Natural killer cell (primary cell): ENCODE data around the gene EHD4. TPM values are rescaled to one million over a fixed set of nuclear protein-coding genes. Genes with fewer than 3 reads are reported as not detected.

ENCODE experiments used
- ATAC-seq, 3 donors: fragments of 150-1000 bp in 2 of 3; fragments of 200-7000 bp in 1 of 3; cut with Tn5 transposase; 1 replicate in 1 of 3; 2 replicates in 2 of 3; pipeline ENCODE4 v1.10.0; 2021; ENCODE audit warnings: mild to moderate bottlenecking in 2 of 3, moderate library complexity in 2 of 3
- DNase-seq, 2 donors: peaks; one replicate each; pipeline versions ENCODE4 v3.0.0 to v3.0.0-alpha.2; 2013 to 2021; ENCODE audit warnings: mixed read lengths in 1 of 2
- H3K27ac ChIP-seq: one replicate; pipeline ENCODE4 v1.5.1; 2013; ENCODE audit warnings: mild to moderate bottlenecking, low read length
- H3K27me3 ChIP-seq: one replicate; pipeline ENCODE4 v1.6.1; 2013; ENCODE audit warnings: low read length; ENCODE audit not compliant: control insufficient read depth, insufficient read depth
- H3K36me3 ChIP-seq: one replicate; pipeline ENCODE4 v1.6.1; 2013; ENCODE audit warnings: low read length; ENCODE audit not compliant: control insufficient read depth, insufficient read depth
- H3K4me1 ChIP-seq: one replicate; pipeline ENCODE4 v1.6.1; 2013; ENCODE audit warnings: low read length; ENCODE audit not compliant: control insufficient read depth, insufficient read depth
- H3K4me3 ChIP-seq: one replicate; pipeline ENCODE4 v1.5.1; 2013; ENCODE audit warnings: low read length
- H3K9me3 ChIP-seq: one replicate; pipeline ENCODE4 v1.6.1; 2013; ENCODE audit warnings: low read length; ENCODE audit not compliant: control insufficient read depth, insufficient read depth
- H3K27ac Mint-ChIP-seq, 2 donors: one replicate each; pipeline ENCODE4 v1.8.0; 2022; ENCODE audit warnings: mild to moderate bottlenecking in 2 of 2, mixed read lengths in 2 of 2, moderate library complexity in 1 of 2
- H3K27me3 Mint-ChIP-seq, 2 donors: one replicate each; pipeline ENCODE4 v1.8.0; 2022; ENCODE audit warnings: low read depth in 2 of 2, mixed read lengths in 2 of 2
- H3K36me3 Mint-ChIP-seq: one replicate; pipeline ENCODE4 v1.8.0; 2022; ENCODE audit warnings: mixed read lengths
- H3K4me1 Mint-ChIP-seq, 2 donors: one replicate each; pipeline ENCODE4 v1.8.0; 2022; ENCODE audit warnings: mixed read lengths in 2 of 2
- H3K4me3 Mint-ChIP-seq: one replicate; pipeline ENCODE4 v1.8.0; 2022; ENCODE audit warnings: mild to moderate bottlenecking, moderate library complexity, mixed read lengths
- H3K9me3 Mint-ChIP-seq, 2 donors: one replicate each; pipeline ENCODE4 v1.8.0; 2022; ENCODE audit warnings: mixed read lengths in 2 of 2
- CTCF ChIP-seq: fragments of 200-600 bp; IDR thresholded peaks from one replicate; pipeline ENCODE4 v1.8.0; 2022; ENCODE audit warnings: antibody characterized with exemption
- WGBS: methylation state at CpG from one replicate; pipeline ENCODE4 v1.1.7; 2013; ENCODE audit warnings: missing lambda C conversion rate; ENCODE audit not compliant: insufficient coverage; 5-methylcytosine and 5-hydroxymethylcytosine counted together
- intact Hi-C: fragments of 100-400 bp; cut with micrococcal nuclease; formaldehyde crosslinking; loops from one replicate; pipeline ENCODE4 v1.14.2; 2022
- total RNA-seq, 4 donors: library from RNA; stranded (reverse); fragments of 120-200 nt in 1 of 4; gene quantifications; one replicate each; pipeline versions ENCODE4 v1.2.3 to v1.2.4, GENCODE V29; 2013 to 2022

The EHD4 gene
- total RNA-seq, 3 donors from 2014 or later (not counting 1 experiment from before 2014, with no cell fraction given): 28.4 to 34.6 (median 31.7) TPM

DNA sequence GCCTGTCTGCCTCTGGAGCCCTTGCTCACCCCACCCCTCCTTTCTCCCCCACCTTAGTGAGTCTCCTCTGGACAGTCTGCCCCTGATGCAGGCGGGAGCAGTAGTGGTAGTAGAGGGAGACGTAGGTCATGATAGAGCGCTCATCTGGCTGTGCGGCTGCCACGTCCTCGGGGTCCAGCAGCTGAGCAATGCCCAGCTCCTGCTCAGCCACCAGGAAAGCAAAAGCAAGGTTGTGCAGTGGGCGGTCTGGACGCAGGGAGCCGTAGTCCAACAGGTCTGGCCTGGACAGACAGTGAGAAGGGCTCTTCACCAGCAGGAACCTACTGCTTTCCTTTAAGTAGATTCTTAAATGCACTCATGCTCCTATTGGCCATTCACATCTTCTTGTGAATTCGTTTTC lies 85.2 kb downstream of the EHD4 start:
- Histone ChIP-seq H3K27me3 (no peaks in the 10 kb centered on the region), H3K4me1 (peaks cover 28% of the 10 kb centered on the region), H3K4me3 (no peak overlapping the region), H3K27ac (no peak overlapping the region), H3K36me3 (no peaks in the 10 kb centered on the region), H3K9me3 (no peaks in the 10 kb centered on the region)
- H3K4me3 Mint-ChIP-seq: peak overlapping the region; percentile 2
- DNase-seq (no peak), ATAC-seq (no peak)
- H3K27ac Mint-ChIP-seq: no peak overlapping the region
- H3K27me3 Mint-ChIP-seq: no peaks in the 10 kb centered on the region
- no peaks in the 10 kb centered on the region for H3K36me3 Mint-ChIP-seq
- H3K4me1 Mint-ChIP-seq: peaks cover 10 to 32% of the 10 kb centered on the region in 2 donors
- intact Hi-C loops: no loop called here
- H3K9me3 Mint-ChIP-seq: no peaks in the 10 kb centered on the region
- no peak for TF ChIP-seq CTCF
- WGBS: 93% methylated on average over 10 of the region's 10 CpGs

- Mint-ChIP-seq H3K36me3 (no peaks in the 10 kb centered on the region), H3K27ac (no peak overlapping the region), H3K4me3 (no peak overlapping the region), H3K4me1 (peaks cover 10 to 31% of the 10 kb centered on the region in 2 donors), H3K9me3 (no peaks in the 10 kb centered on the region), H3K27me3 (no peaks in the 10 kb centered on the region)
- Histone ChIP-seq H3K36me3 (no peaks in the 10 kb centered on the region), H3K4me1 (peaks cover 28% of the 10 kb centered on the region), H3K4me3 (no peak overlapping the region), H3K27me3 (no peaks in the 10 kb centered on the region), H3K9me3 (no peaks in the 10 kb centered on the region), H3K27ac (no peak overlapping the region)
- DNase-seq: no peak
- intact Hi-C loops: no loop called here
- TF ChIP-seq CTCF: no peak
- ATAC-seq: no peak
- 99% methylated on average over 7 of the region's 7 CpGs for WGBS
Measured at GRCh38 chr15:41886741-41887140, 85.6 kb downstream of the EHD4 start.

- no peak for TF ChIP-seq CTCF
- DNase-seq: no peak
- WGBS: 97% methylated on average over 14 of the region's 14 CpGs
- Histone ChIP-seq H3K27ac (no peak overlapping the region), H3K9me3 (no peaks in the 10 kb centered on the region), H3K36me3 (no peaks in the 10 kb centered on the region), H3K4me3 (no peak overlapping the region), H3K4me1 (peaks cover 34% of the 10 kb centered on the region), H3K27me3 (no peaks in the 10 kb centered on the region)
- no peaks in the 10 kb centered on the region for H3K9me3 Mint-ChIP-seq
- H3K36me3 Mint-ChIP-seq: no peaks in the 10 kb centered on the region
- no peak for ATAC-seq
- peaks cover 16 to 38% of the 10 kb centered on the region in 2 donors for H3K4me1 Mint-ChIP-seq
- no peak overlapping the region for H3K4me3 Mint-ChIP-seq
- intact Hi-C loops: no loop called here
- peaks cover 6 to 8% of the 10 kb centered on the region in 2 donors for H3K27me3 Mint-ChIP-seq
- H3K27ac Mint-ChIP-seq: no peak overlapping the region
Measured at GRCh38 chr15:41885841-41886240, 86.5 kb downstream of the EHD4 start.

GRCh38 chr15:41885321-41885720 lies 87.0 kb downstream of the EHD4 start:
- Histone ChIP-seq H3K4me3 (no peak overlapping the region), H3K9me3 (no peaks in the 10 kb centered on the region), H3K4me1 (peaks cover 34% of the 10 kb centered on the region), H3K27me3 (no peaks in the 10 kb centered on the region), H3K27ac (no peak overlapping the region), H3K36me3 (no peaks in the 10 kb centered on the region)
- TF ChIP-seq CTCF: no peak
- no peaks in the 10 kb centered on the region for H3K9me3 Mint-ChIP-seq
- DNase-seq (no peak), ATAC-seq (no peak)
- no peak overlapping the region for H3K4me3 Mint-ChIP-seq
- H3K27me3 Mint-ChIP-seq: peaks cover 10 to 13% of the 10 kb centered on the region in 2 donors
- intact Hi-C loops: no loop called here
- H3K4me1 Mint-ChIP-seq: peaks cover 16 to 41% of the 10 kb centered on the region in 2 donors
- no peaks in the 10 kb centered on the region for H3K36me3 Mint-ChIP-seq
- no peak overlapping the region for H3K27ac Mint-ChIP-seq
